Psoas muscle (tissue), 8 donors: ENCODE results near the gene EIF4EBP3. TPM values are rescaled to one million over a fixed set of nuclear protein-coding genes. Genes with fewer than 3 reads are reported as not detected.

Experiments used
- ATAC-seq, 4 donors: fragments of 200-7000 bp; cut with Tn5 transposase; one replicate each; pipeline ENCODE4 v1.9.1; 2020; ENCODE audit warnings: moderate library complexity in 3 of 4, mild to moderate bottlenecking in 2 of 4
- DNase-seq, 2 donors: peaks; one replicate each; pipeline ENCODE4 v3.0.0-alpha.2; 2020
- H3K27ac ChIP-seq: fragments of 200-600 bp; one replicate; pipeline ENCODE4 v1.8.0; 2022
- H3K27me3 ChIP-seq, 3 donors: fragments of 200-600 bp in 1 of 3; one replicate each; pipeline versions ENCODE4 v1.6.1 to v1.8.0; 2013 to 2022; ENCODE audit warnings: low read length in 2 of 3, mild to moderate bottlenecking in 2 of 3, moderate library complexity in 1 of 3; ENCODE audit not compliant: insufficient read depth in 3 of 3
- H3K36me3 ChIP-seq, 2 donors: fragments of 200-600 bp in 1 of 2; one replicate each; pipeline versions ENCODE4 v1.6.1 to v1.8.0; 2013 to 2022; ENCODE audit warnings: low read depth in 1 of 2, mild to moderate bottlenecking in 1 of 2, moderate library complexity in 1 of 2; ENCODE audit not compliant: insufficient read depth in 1 of 2
- H3K4me1 ChIP-seq: fragments of 200-600 bp; one replicate; pipeline ENCODE4 v1.8.0; 2022
- H3K4me3 ChIP-seq: fragments of 200-600 bp; one replicate; pipeline ENCODE4 v1.8.0; 2022; ENCODE audit warnings: mild to moderate bottlenecking
- H3K9me3 ChIP-seq: fragments of 200-600 bp; one replicate; pipeline ENCODE4 v1.8.0; 2022
- CTCF ChIP-seq: fragments of 200-600 bp; IDR thresholded peaks from one replicate; pipeline ENCODE4 v1.8.0; 2022; ENCODE audit warnings: antibody characterized with exemption
- WGBS, 3 donors: extraction: QIAGEN DNeasy Blood & Tissue Kit; methylation state at CpG; one replicate each; pipeline versions ENCODE4 v1.1.6 to v1.1.7; 2013; 5-methylcytosine and 5-hydroxymethylcytosine counted together
- intact Hi-C, 2 donors: fragments of 100-400 bp; cut with DNase I; formaldehyde crosslinking; loops; one replicate each; pipeline versions ENCODE4 v1.11.0 to v1.14.2; 2022
- polyA plus RNA-seq, 3 donors: library from polyadenylated mRNA; stranded (reverse); fragments of 200-250 nt; gene quantifications; one replicate each; pipeline ENCODE4 v1.2.3, GENCODE V29; 2013
- total RNA-seq, 4 donors: library from RNA; stranded (reverse); fragmentation: NEBNext Ultra II Directional in 2 of 4; extraction: Animal tissue kit (Norgen Biotek cat#: 25700) in 2 of 4; gene quantifications; one replicate each; pipeline versions ENCODE4 v1.2.1 to v1.2.4, GENCODE V29; 2021 to 2023
- donor health status: healthy with polysubstance abuse.
- donor health status: DM: no; HTN: no; CAD: no; lungs with moderate emphysema.
- donor health status: Bipolar disorder and iron deficiency.
- donor health status: healthy.
- donor health status: DM: yes; HTN: yes; CAD: no.
- donor health status: DM: no; HTN: no; CAD: no.
- donor health status: DM: no; HTN: no; CAD: no.
- donor health status: DM: yes; HTN: yes; CAD: no.

The EIF4EBP3 gene
- total and polyA plus RNA-seq, 7 donors, result 31.7 to 116 (median 44.8) TPM

- intact Hi-C loops, result no loop called here
- H3K27me3 ChIP-seq, result no peaks in the 10 kb centered on the region
- WGBS, 3 donors, result 90 to 98% (median 97%) methylated on average over 7 of the region's 7 CpGs
- peaks cover 36% of the 10 kb centered on the region for H3K4me1 ChIP-seq
- no peaks in the 10 kb centered on the region for H3K9me3 ChIP-seq
- no peak overlapping the region for H3K27ac ChIP-seq
- no peak overlapping the region for H3K4me3 ChIP-seq
- peaks cover 6 to 64% of the 10 kb centered on the region in 2 donors for H3K36me3 ChIP-seq
- ATAC-seq (no peak), DNase-seq (no peak)
- no peak for TF ChIP-seq CTCF
Measured at GRCh38 chr5:140544986-140545385, 2.5 kb upstream of the EIF4EBP3 start.

- WGBS, 3 donors, result 96 to 99% (median 97%) methylated on average over 10 of the region's 10 CpGs
- Histone ChIP-seq H3K27me3 (no peaks in the 10 kb centered on the region), H3K9me3 (no peaks in the 10 kb centered on the region), H3K4me3 (no peak overlapping the region), H3K36me3 (peaks cover 11 to 64% of the 10 kb centered on the region in 2 donors), H3K27ac (no peak overlapping the region), H3K4me1 (peaks cover 42% of the 10 kb centered on the region)
- DNase-seq, result no peak
- intact Hi-C loops, result loop anchor here (2.0 kb wide), 2 partner anchors 93 to 145 kb away; partner anchors contain the start of genes TMCO6 (in 2 of the 2) and ANKHD1 (in 1 of the 2)
- TF ChIP-seq CTCF, result no peak
- ATAC-seq, result no peak
Measured at GRCh38 chr5:140545606-140546005, 1.9 kb upstream of the EIF4EBP3 start.

- intact Hi-C loops, result loop anchor here (2.0 kb wide), 2 partner anchors 92 to 146 kb away; partner anchors contain the start of genes TMCO6 (in 2 of the 2) and ANKHD1 (in 1 of the 2)
- DNase-seq (no peak), ATAC-seq (peak; percentile 2 to 36 (median 14))
- Histone ChIP-seq H3K4me3 (peak overlapping the region; percentile 67), H3K4me1 (peaks cover 43% of the 10 kb centered on the region), H3K36me3 (peaks cover 4 to 64% of the 10 kb centered on the region in 2 donors), H3K27ac (peak overlapping the region; percentile 98), H3K27me3 (no peaks in the 10 kb centered on the region), H3K9me3 (no peaks in the 10 kb centered on the region)
- 21 to 33% (median 23%) methylated on average over 13 of the region's 13 CpGs for WGBS, 3 donors
- no peak for TF ChIP-seq CTCF
Measured at GRCh38 chr5:140546851-140547507, 483 bp upstream of the EIF4EBP3 start.

- Histone ChIP-seq H3K4me3 (peak overlapping the region; percentile 67), H3K36me3 (peaks cover 4 to 63% of the 10 kb centered on the region in 2 donors)
- 0 to 4% (median 0%) methylated on average over 5 of the region's 5 CpGs for WGBS, 3 donors
Measured at GRCh38 chr5:140548300-140548688, 832 bp downstream of the EIF4EBP3 start.

More at GRCh38 chr5:140548300-140548688, 832 bp downstream of the EIF4EBP3 start:
- no peaks in the 10 kb centered on the region for H3K27me3 ChIP-seq
- ATAC-seq (peak in 2 of 4 donors; percentile 53 to 68), DNase-seq (no peak)
- H3K4me1 ChIP-seq, result peaks cover 43% of the 10 kb centered on the region
- H3K27ac ChIP-seq, result peak overlapping the region; percentile 98
- TF ChIP-seq CTCF, result no peak
- no peaks in the 10 kb centered on the region for H3K9me3 ChIP-seq
- intact Hi-C loops, result no loop called here
